Fibroblast of skin of scalp (primary cell): Measurements from ENCODE around the gene TMTC4.

ENCODE experiments used
- DNase-seq: peaks from one replicate; pipeline ENCODE4 v3.0.0-alpha.2; 2013

Gene TMTC4

DNA sequence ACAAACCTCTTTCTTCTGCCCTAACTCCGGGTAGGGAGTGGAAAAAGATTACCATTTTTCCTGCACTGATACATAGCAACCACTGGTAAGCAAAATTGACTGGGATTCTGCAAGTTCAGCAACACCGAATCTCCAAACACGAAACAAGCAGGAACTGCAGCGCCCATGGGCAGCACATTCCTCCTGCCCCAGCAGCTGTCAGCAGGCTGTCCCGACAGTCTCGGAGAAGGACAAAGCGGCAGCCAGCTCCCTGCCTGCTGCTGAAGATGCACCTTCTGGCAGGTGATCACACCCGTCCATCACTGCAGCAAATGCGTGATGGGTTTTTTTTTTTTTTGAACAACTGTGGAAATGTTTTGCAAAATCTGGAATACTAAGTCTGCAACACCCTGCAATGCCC lies 6.7 kb downstream of the TMTC4 start:
- DNase-seq: no peak

DNA sequence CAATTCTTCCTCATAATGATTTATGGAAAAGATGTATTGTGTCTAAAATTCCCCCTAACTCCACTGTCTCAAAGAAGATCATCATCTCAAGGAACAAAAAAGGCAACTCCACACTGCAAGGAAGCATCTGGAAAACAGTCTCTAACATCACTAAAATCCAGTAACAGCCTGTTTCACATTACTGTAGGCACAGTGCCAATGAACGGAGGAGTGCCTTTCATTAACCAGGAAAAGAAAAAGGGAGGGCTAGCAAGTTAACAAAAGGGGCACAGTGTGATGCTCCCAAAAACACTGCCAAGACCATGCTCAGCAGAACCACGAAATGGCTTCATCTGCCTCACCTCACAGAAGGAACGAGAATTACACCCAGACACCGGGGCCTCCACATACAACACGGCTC lies 8.5 kb downstream of the TMTC4 start:
- peak; percentile 11 for DNase-seq

DNA sequence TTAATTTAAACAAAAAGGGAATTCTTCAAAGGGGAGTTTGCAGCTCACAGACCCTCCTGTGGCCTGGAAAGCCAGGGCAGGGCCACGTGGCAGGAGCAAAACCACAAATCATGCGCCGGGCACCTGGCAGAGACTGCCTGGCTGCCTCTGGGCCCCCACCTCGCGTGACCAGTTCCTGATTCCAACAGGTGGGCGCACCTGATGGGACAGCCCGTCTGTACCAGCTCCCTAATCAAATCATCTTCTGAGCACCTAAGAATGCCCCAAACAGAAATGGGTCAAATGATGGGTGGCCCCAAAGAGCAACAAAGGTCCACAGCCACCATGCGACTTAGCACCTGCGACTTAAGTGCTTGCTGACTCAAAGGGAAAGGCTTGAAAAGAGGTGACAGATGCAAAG lies 9.2 kb downstream of the TMTC4 start:
- DNase-seq: no peak

DNA sequence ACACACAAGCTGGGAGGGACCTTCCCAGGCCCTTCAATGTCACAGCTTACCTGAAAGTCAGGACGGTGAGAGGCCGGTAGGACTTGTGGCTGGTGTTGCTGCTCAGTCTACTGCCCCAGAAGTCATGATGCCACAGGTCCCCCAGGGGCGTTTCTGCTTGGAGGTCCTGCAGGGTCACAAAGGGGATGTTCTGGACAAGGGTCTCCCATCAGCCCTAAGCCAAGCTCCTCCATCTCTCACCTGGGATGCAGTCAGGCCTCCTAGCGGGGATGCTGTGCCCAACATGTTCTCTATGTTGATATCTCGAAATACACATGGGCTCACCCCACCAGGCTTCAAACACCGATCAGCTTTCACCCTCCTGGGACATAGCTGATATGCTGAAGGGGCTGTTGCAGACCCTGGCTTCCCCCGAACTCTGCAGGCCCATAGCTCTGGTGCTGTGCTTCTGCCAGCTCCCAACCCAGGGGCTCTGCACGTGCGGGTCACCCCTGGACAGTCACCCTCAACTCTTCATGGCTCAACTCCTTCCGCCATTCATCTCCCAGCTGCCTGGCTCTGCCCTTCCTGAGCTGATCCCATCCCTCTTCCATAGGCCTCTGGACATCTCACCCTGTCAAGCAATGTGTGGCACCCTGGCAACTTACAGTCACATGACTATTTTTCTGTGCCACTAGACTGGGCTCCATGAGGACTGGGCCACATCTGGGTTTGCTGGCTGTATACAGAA lies 10.3 kb downstream of the TMTC4 start:
- no peak for DNase-seq

DNA sequence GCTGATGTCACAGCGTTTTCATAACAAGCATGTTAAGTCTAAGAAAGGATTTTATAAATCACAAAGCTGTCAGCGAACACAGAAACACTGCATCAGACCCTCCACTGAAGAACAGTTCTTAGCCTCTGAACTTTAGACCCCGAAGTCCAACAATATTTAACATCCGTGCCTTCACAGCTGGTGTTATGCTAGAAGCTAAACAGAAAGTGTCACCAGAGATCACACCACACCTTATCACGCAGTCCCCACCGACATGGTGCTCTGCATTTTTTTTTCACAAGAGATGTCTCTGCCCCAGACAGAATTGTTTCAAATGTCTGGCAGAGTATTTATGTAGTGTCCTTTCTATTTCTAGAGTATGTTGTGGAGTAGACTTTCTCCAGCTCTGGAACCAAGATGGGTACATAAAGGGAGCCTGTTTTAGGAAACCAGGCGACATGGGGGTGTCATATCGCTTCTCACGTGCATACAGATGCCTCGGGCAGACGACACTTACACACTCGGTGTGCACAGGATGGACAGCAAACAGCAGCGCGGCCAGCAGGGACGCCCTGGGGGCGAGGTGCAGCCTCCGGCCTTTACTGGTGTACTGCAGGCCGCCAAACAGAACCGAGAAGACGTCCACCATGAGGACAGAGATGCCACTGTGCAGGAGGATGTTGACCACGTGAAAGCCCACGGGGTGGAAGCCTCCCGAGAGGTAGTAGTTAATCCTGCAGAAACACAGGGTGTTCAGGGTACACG lies 12.0 kb downstream of the TMTC4 start:
- DNase-seq: no peak

DNA sequence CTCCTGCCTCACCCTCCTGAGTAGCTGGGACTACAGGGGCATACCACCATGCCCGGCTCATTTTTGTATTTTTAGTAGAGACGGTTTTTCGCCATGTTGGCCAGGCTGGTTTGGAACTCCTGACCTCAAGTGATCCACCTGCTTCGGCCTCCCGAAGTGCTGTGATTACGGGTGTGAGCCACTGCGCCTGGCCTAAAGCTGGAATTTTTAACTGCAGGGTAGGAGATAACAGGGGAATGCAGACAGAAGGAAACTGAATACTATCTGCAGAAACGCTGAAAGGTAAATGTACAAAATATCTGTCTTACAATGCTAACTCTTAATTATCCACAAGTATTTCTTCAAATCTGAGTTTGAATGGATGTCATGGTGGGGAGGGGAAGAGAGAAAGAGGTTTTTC lies 13.8 kb downstream of the TMTC4 start:
- no peak for DNase-seq

DNA sequence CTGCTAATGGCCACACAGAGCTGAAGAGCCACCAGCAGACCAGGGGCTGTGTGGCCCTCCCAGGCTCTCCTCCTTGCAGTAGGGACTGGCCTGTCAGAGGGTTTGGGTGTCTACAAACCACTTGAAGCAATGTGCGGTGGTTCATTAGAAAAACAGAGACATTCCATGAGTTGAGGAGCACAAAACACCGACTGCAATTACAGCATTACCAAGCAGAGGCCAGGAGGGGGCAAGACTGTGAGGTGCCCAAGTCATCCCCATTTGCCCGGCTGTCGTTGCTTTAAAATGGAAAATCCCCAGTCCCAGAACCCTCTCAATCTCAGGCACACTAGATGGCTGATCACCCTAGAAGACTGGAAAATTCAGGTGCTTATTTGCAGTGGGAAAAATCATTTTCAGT lies 15.0 kb downstream of the TMTC4 start:
- DNase-seq: no peak

DNA sequence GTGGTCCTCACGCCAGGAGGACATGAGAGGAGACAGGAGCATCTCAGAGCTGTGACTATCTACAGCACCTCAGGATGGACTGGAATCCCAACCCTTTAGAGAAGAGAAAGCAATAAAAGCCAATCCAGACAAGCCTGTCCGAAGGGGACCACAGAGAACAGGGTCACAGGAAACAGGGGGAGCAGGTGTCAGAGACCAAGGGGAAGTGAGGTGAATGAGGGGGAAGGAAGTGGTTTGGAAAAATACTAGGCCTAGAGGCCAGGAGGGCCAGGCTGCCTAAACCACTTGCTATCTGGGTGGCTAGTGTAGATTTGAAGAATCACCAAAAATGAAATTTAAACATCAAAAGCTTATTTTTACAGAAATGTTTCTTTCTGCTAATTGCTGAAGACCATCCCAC lies 16.2 kb downstream of the TMTC4 start:
- DNase-seq: no peak

DNA sequence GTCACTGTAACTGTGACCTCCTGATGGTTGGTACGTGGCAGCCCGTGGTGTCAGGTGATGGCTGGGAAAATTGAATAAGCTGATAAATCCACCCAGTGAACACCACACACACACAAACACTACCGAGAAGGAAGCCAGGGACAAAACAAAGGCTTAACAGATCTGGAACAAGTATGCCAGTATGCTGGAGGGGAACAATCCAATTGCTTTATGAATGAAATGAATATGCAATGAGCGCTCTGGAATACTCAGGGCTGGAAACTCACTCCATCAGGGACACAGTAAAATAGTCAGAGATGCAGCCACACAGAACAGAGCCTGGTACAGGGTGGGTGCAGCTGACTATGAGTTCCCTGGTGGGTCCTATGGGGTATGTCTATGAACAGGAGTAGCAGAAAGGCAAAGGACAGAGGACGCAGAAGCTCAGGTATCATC lies 16.7 kb downstream of the TMTC4 start:
- no peak for DNase-seq

DNA sequence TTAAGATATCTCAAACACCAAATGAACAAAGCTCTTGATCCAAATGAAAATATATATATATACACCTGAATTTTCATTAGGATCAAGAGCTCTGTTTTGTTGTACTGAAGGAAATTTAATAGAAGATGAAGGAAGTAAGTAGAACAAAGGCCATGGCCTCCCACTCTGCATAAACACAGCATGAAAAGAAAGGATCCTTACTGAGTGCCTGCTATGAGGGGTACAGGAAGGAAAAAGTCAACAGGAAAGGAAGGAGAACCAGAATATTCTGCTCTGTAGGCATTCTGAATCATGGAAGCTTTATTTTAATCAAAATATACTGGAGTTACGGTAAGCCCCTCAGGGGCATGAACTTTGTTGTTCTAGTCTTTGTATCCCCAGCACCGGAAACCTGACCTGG lies 22.1 kb downstream of the TMTC4 start:
- no peak for DNase-seq

DNA sequence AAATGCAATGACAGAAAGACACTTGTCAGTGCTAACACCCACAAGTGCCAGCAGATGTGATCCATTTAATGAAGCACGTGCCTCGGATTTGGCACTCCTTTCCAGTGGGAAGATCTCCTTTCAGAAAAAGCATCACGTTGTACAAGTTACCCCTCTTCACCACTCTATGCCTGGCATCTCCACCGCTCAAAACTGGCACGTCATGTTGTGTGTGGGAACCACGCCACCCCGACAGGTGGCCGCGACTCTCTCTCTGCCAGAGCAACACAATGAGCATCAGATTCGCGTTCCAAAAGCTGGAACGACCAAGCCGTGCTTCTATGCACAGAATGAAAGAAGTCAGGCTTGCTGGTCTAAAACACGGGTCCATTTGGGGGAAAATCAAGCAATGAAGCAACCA lies 24.3 kb downstream of the TMTC4 start:
- no peak for DNase-seq

DNA sequence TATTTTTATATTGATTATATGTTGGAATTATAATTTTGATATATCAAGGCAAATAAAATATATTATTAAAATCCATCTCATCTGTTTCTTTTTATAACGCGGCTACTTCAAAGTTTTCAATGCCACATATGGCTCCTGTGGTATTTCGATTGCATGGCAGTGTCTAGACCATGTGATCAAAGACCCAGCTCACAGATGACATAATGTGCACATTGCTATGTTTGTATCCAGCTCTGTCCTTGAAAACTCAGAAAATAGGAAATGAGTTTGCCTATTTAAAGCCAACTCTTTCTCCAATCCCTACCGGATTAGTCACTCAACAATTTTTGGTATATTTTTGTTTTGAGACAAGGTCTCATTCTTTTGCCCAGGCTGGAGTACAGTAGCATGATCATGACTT lies 26.2 kb downstream of the TMTC4 start:
- DNase-seq: peak; percentile 8

DNA sequence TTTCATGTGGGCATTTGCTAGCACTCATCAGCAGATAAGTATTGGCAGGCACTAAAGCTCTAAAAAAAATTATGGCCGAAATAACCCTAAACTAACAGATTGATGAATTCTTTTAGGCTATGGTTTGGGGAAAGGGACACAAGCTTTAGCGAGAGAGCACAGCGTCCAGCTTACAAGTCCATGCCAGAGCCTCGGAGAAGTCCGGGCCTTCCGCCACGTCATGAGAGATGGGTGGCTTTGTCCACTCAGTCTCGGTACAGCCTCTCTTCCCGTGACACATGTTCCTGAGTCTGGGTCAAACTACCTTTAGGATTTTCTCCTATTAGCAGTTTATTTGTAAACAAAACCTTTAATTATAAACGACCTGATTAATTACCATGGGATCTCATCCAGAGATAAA lies 27.7 kb downstream of the TMTC4 start:
- no peak for DNase-seq

DNA sequence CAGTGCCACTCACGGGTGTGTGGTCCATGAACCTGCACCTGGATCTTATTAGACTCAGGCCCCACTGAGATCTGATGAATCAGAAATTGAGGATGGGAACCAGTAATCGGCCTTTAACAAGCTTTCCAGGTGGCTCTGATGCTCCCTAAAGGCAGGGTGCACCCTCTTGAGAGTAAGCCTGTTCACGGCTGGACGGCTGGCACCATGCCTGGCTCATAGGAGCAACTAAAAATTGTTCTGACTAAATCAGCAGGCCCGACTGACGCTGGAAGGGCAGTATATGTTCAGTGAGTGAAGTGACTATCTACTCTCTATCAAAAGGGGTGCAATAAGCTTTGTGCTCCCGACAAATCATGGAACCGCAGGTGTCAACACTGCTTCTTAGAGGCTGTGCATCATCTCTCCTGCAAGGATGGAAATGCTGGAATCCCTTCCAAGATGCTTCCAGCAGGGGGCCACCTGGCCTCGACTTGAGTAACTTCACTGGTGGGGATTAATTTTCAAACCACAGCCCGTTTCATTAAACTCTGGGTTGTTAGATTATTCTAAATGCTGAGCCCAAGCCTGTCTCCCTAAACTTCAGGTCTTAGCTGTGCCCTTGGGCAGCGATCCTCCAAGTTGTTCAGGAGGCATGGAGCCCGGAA lies 28.4 kb downstream of the TMTC4 start:
- peak; percentile 25 for DNase-seq

DNA sequence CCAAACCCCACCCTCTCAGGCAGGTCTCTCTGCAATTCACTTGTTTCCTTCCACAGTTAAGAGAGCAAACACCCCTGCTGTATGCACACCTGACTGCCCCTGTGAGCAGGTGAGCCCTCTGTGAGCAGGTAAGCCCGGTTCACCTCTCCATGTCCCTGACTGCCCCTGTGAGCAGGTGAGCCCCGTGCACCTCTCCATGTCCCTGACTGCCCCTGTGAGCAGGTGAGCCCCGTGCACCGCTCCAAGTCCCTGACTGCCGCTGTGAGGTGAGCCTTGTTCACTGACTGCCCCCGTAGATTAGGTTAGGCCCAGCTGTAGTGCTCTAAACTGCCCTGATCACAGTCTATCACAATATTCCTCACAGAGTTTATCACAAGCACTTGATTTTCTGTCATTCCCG lies 29.2 kb downstream of the TMTC4 start:
- no peak for DNase-seq

DNA sequence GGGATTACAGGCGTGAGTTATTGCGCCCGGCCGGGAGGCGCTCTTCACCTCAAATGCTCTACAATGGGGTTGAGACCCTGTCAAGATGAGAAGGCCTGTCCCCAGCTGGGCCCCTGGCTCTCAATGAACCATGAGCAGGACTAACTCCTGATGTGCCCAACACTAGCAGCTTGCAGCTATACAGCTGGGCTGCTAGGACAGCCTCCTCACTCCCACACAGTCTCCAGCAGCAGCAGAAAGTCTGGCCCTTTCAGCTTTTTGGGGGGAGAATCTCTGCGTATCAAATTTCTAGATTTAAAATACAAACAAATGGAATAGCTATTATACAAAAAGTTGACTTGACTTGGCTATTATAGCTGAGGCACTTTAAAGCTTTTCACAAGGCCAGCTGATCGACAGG lies 30.2 kb downstream of the TMTC4 start:
- DNase-seq: no peak

DNA sequence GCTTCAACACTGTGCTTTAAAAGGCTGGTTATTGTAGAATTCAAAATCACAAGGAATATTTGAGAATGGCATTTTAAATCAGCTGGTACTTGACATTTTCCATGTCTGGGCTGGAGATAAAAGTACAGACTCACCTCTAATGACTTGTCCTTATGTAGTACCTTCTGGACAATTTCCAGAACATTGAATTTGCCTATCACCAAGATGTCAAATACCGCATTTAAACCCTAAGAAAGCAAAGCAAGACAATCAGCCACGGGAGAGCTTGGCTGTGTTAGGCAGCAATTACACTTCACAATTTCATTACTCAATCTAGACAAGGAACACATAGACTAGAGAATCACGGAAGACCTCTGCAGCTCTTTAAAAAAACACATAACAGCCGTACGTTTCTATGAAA lies 36.8 kb downstream of the TMTC4 start:
- DNase-seq: no peak

DNA sequence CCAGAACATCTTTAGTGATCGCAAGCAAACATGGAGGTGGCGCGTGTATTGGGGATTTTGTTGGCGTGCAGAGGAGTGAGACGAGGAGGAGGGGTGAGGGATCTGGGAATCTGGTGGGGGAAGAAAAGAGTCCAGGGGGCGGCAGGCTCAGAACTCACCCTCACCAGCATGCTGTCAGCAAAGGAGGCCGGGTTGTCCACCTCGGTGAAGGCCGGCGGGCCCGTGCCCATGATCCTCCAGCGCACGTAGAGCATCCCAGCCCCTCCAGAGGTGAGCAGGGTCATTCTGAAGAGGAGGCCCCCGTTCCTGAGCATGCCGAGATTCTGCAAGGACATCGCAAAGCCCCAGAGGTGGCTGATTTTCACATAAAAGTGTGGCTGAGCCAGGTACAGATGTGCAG lies 37.2 kb downstream of the TMTC4 start:
- DNase-seq: no peak

DNA sequence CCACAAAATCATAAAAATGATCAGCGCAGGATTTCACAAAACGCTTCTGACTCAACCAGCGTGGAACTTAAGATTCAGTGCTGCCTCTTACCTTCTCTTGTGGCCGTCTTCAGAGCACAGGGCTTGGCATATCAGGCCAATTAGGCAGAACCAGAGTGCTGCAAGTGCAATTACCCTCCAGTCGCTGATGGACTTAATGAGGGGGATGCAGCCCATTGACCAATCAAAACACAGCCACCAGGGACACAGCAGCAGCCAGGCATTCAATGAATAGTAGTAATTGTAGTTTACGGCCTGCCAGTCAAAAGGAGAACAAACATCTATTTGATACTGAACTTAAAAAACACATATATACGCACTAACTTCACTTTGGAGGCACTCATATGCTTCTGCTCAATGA lies 38.2 kb downstream of the TMTC4 start:
- DNase-seq: no peak

DNA sequence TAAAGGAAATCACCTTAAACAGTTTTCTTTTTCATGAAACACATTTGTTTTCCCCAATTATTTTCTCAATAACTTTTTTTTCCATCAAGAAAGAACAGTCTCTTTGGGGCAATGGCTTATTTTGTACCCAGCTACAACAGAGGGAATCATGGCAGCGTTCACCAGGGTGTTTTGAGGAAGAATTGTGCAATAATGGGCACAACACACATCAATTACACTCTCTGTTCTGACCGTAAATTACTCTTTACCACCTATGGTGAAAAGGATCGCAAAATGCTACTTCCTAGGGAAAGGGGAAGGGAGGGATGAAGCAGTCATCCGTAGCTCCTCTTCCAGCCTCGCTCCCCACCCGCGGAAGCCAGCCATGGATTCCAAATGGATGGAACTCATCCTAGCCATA lies 38.6 kb downstream of the TMTC4 start:
- no peak for DNase-seq

DNA sequence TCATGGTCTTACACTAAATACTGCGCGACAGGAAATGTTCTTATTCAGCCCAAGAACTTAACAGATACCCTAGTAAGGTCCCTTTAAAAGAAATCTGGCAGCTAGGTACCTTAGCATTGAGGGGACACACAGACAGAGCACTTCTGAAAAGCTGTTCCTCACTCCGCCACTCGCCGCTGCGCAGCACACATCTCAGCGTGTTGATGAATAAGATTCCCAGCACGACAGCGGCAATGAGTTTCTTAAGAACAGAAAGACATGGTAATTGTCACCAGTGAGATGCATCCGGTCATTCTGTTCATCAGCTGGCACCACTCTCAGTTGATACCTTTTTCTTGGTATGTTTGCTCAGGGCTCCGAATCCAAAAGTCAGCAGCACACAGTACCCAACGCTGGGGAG lies 39.9 kb downstream of the TMTC4 start:
- no peak for DNase-seq

DNA sequence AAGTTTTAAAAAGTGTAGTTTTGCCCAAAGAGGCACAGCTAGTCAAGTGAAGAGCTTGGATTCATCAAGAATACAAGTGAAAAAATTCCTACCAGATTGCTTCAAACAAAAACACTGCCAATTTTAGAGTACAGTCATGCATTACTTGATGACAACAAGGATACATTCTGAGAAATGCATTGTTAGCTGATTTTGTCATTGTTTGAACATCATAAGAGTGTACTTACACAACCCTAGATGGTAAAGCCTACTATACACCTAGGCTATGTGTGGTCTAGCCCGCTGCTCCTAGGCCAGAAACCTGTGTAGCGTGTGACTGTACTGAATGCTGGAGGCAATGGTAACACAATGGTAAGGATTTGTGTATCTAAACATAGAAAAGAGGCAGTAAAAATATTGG lies 41.1 kb downstream of the TMTC4 start:
- peak; percentile 77 for DNase-seq

DNA sequence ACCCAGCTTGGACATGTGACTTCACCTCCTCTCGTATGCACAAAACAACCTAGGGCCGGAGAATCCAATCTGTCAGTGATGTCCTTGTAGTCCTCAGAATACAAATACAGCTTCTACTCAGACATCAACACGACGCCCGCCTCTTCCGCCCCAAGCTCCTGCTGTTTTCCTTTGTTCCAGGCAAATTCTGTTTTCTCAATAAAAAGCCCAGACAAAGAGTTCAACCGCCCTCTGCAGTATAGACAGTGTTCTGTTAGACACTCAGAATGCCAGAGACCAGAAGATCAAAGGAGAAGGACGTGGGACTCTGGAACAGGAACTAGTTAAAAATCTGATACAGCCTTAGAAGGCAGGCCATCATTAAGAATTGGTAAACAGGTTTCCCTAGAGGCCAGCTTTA lies 44.0 kb downstream of the TMTC4 start:
- DNase-seq: no peak

DNA sequence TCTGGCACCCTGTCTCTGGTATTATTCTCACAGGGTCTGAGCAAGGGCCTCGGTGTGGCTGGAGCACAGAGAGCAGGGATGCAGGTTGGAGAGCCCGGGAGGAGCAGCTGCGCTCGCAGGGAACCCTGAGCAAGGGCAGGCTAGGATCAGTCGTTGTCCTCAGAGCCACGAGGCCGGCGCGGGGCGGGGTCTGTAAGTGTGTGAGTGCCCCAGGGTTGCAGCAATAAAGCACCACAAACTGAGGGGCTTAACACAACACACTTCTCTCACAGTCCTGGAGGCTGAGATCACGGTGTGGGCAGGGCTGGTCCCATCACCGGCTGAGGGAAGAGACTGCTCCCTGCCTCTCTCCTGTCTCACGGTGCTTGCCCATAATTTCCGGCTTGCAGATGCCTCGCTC lies 47.5 kb downstream of the TMTC4 start:
- no peak for DNase-seq
